DND-41 (cell line): ENCODE measurements around the gene LRRC51.

Source experiments
- ATAC-seq: fragments of 200-7000 bp; cut with Tn5 transposase; 3 replicates; pipeline ENCODE4 v1.9.1; 2021; ENCODE audit warnings: low read depth; ENCODE audit not compliant: insufficient read depth
- DNase-seq: peaks from one replicate; pipeline ENCODE4 v3.0.0-alpha.2; 2020
- H2AFZ ChIP-seq: 2 replicates; pipeline ENCODE4 v1.6.0; 2012; ENCODE audit warnings: low read depth, low read length
- H3K27ac ChIP-seq: 2 replicates; pipeline ENCODE4 v1.5.1; 2012; ENCODE audit warnings: low read length, inconsistent platforms
- H3K27me3 ChIP-seq: fragments of 200-600 bp; sonication (generic); 2 replicates; pipeline ENCODE4 v1.6.0; 2012; ENCODE audit warnings: low read length, mild to moderate bottlenecking, inconsistent platforms; ENCODE audit not compliant: insufficient read depth, poor library complexity
- H3K36me3 ChIP-seq: 2 replicates; pipeline ENCODE4 v1.5.1; 2012; ENCODE audit warnings: low read length, inconsistent platforms; ENCODE audit not compliant: insufficient read depth
- H3K4me1 ChIP-seq: 2 replicates; pipeline ENCODE4 v1.5.1; 2012; ENCODE audit warnings: mild to moderate bottlenecking, low read length; ENCODE audit not compliant: insufficient read depth
- H3K4me2 ChIP-seq: 2 replicates; pipeline ENCODE4 v1.6.0; 2012; ENCODE audit warnings: mild to moderate bottlenecking, moderate library complexity, low read length, inconsistent platforms; ENCODE audit not compliant: insufficient read depth
- H3K4me3 ChIP-seq, 2 experiments: fragments of 200-600 bp in 1 of 2; shearing (Covaris generic) in 1 of 2; 2 replicates each; pipeline ENCODE4 v1.5.1; 2012 to 2016; ENCODE audit warnings: inconsistent platforms in 2 of 2, low read length in 2 of 2, mild to moderate bottlenecking in 2 of 2, low read depth in 1 of 2, moderate library complexity in 1 of 2
- H3K79me2 ChIP-seq: 2 replicates; pipeline ENCODE4 v1.6.0; 2012; ENCODE audit warnings: low read length, inconsistent platforms; ENCODE audit not compliant: insufficient read depth
- H3K9ac ChIP-seq: 2 replicates; pipeline ENCODE4 v1.6.0; 2012; ENCODE audit warnings: low read depth, mild to moderate bottlenecking, inconsistent platforms, low read length, moderate library complexity
- H3K9me3 ChIP-seq: 2 replicates; pipeline ENCODE4 v1.5.1; 2012; ENCODE audit warnings: low read length, moderate library complexity, mild to moderate bottlenecking, inconsistent platforms; ENCODE audit not compliant: insufficient read depth, severe bottlenecking
- H4K20me1 ChIP-seq: 2 replicates; pipeline ENCODE4 v1.6.0; 2012; ENCODE audit warnings: low read length; ENCODE audit not compliant: insufficient read depth
- EZH2 ChIP-seq: IDR thresholded peaks from 3 replicates; pipeline ENCODE4 v1.6.1; 2012; ENCODE audit warnings: borderline replicate concordance, low read depth, mild to moderate bottlenecking, moderate library complexity, low read length, inconsistent platforms; ENCODE audit not compliant: severe bottlenecking
- TF ChIP-seq, protein P1 (sequence below): IDR thresholded peaks from 2 replicates; pipeline ENCODE4 v1.5.1; 2012; ENCODE audit warnings: borderline replicate concordance, low read length, moderate library complexity, mild to moderate bottlenecking; ENCODE audit not compliant: poor library complexity, severe bottlenecking; ENCODE audit errors: extremely low read depth

LRRC51 gene

DNA sequence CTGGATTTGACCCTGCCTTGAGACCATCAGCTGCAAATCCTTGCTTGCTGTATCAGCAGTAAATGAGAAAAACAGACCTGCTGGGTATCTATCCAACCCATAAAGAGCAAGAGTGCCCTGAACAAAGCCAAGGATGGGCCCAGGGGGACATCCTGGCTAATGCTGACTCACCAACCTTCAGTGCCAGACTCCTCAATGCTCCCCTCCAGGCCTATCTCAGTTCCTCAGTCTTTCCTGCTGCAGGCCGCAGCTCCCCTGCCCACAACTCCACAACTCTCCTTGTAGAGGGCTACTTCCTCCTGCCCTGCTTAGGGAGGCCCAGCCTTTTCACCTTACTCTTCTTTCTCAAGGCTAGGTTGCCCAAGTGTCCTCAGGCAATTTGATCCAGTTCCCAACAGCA lies 19.8 kb downstream of the LRRC51 start:
- no peak overlapping the region for H2AFZ ChIP-seq
- 0 out of 2 replicates have a peak overlapping the region, but pooled peaks have one; percentile 96 for H3K9ac ChIP-seq
- H3K79me2 ChIP-seq = peaks cover 44% of the 10 kb centered on the region
- H3K36me3 ChIP-seq = peaks cover 52% of the 10 kb centered on the region
- 0 out of 2 replicates have a peak, but pooled peaks cover 2% of the 10 kb centered on the region for H4K20me1 ChIP-seq
- peaks cover 38% of the 10 kb centered on the region for H3K4me1 ChIP-seq
- H3K27ac ChIP-seq = no peak overlapping the region; the same call in 1 of the 2 replicates
- no peak for DNase-seq
- no peak for ATAC-seq
- no peak overlapping the region for H3K4me3 ChIP-seq
- peak overlapping the region; percentile 88; the same call in 1 of the 2 replicates for H3K4me2 ChIP-seq
- no peaks in the 10 kb centered on the region for H3K9me3 ChIP-seq
- no peak for TF ChIP-seq EZH2
- TF ChIP-seq, protein P1, sequence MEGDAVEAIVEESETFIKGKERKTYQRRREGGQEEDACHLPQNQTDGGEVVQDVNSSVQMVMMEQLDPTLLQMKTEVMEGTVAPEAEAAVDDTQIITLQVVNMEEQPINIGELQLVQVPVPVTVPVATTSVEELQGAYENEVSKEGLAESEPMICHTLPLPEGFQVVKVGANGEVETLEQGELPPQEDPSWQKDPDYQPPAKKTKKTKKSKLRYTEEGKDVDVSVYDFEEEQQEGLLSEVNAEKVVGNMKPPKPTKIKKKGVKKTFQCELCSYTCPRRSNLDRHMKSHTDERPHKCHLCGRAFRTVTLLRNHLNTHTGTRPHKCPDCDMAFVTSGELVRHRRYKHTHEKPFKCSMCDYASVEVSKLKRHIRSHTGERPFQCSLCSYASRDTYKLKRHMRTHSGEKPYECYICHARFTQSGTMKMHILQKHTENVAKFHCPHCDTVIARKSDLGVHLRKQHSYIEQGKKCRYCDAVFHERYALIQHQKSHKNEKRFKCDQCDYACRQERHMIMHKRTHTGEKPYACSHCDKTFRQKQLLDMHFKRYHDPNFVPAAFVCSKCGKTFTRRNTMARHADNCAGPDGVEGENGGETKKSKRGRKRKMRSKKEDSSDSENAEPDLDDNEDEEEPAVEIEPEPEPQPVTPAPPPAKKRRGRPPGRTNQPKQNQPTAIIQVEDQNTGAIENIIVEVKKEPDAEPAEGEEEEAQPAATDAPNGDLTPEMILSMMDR = no peak
- no peaks in the 10 kb centered on the region for H3K27me3 ChIP-seq

DNA sequence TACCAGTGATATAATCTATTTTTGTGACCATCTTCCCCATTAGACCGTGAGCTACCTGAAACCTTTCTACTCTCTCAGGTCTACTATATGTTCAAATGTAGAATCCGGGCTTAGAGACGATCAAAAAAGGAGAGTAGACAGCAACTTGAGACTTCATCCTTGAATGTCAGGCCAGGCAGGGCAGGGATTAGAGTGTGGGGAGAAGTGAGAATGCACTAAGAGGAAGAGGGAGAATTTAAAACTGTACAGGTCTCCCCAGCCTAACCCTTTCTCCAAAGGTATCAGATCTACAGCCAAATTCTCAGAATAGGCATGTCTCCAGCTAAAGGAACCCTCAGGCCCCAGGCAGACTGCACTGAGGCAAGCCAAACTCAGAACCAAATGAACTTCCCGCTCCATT lies 21.5 kb downstream of the LRRC51 start:
- peak overlapping the region; percentile 95 for H3K27ac ChIP-seq
- ATAC-seq (no peak), DNase-seq (no peak)
- no peak overlapping the region for H2AFZ ChIP-seq
- peaks cover 38% of the 10 kb centered on the region for H3K4me1 ChIP-seq
- 0 out of 2 replicates have a peak, but pooled peaks cover 2% of the 10 kb centered on the region for H4K20me1 ChIP-seq
- H3K9me3 ChIP-seq = no peaks in the 10 kb centered on the region
- peak overlapping the region; percentile 88 for H3K4me2 ChIP-seq
- peaks cover 44% of the 10 kb centered on the region for H3K79me2 ChIP-seq
- peak overlapping the region; percentile 96 for H3K9ac ChIP-seq
- H3K36me3 ChIP-seq = peaks cover 46% of the 10 kb centered on the region
- no peaks in the 10 kb centered on the region for H3K27me3 ChIP-seq
- TF ChIP-seq, protein P1 = no peak
- no peak for TF ChIP-seq EZH2
- peak overlapping the region; percentile 90 to 91 for H3K4me3 ChIP-seq

DNA sequence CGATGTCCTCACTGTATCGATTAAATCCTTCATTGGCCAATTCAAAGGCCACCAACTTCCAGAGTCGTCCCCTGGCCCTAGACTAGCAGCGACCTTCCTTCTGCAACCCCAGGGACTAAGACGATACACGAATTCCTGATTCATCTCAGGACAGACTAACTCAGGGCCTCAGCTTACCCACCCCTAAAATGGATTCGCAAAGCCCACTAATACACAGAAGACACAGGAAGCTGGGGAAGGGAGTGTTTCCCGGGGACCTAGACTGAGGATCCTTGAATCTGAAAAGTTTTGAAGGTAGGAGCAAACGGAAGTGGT lies 21.9 kb downstream of the LRRC51 start:
- Histone ChIP-seq H3K4me1 (peaks cover 38% of the 10 kb centered on the region), H3K4me2 (peak overlapping the region; percentile 88), H3K4me3 (peak overlapping the region; percentile 90 to 91), H3K9me3 (no peaks in the 10 kb centered on the region), H3K36me3 (peaks cover 42% of the 10 kb centered on the region), H4K20me1 (0 out of 2 replicates have a peak, but pooled peaks cover 2% of the 10 kb centered on the region), H3K27me3 (no peaks in the 10 kb centered on the region), H3K27ac (peak overlapping the region; percentile 95), H3K79me2 (peaks cover 44% of the 10 kb centered on the region), H2AFZ (peak overlapping the region; percentile 85), H3K9ac (peak overlapping the region; percentile 96)
- no peak for TF ChIP-seq EZH2
- TF ChIP-seq, protein P1 = no peak
- no peak for DNase-seq
- ATAC-seq = no peak
